ENCODE results near the gene MVB12B. TPM values are rescaled to one million over a fixed set of nuclear protein-coding genes. Genes with fewer than 3 reads are reported as not detected.

The MVB12B gene
- total and polyA plus RNA-seq, 2 of the 13 experiments (the other 11 are each of a cell fraction or from before 2014, with no cell fraction given): 12.1 to 30.1 TPM

DNA sequence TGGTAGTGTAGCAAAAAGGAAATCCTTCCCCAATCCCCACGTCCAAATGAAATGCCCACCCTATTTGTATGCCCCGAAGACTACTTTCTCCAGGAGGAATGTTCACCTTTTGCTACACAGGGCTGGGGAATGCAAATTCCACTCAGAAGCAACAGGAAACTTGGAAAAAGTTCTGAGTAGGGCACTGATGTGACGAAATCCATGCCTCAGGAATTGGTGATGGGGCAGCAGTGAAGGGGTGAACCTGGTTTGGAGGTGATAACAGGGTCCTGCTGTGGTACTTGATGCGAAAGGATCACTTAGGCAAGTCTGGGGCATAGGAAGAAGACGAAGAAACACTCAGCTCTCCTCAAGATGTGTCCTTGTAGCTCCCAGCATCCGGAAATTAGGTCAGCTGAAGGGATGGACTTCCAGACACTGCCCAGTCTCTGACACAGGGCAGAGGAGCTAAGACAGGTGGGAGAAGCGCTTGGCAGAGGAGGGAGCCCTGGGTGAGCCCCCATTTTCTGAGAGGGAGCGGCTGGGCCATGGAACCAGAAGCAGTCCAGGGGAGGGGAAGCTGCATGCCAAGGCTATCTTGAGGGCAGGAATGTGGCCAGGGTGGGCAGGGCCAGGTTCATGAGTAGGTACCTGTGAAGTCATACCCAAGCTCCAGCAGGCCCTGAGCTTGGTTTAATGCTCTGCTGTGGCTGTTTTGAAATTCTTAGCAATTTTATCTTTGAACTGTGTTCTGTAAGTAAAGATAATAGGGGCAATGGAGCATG lies 22.2 kb upstream of the MVB12B start (continued):
- TF ChIP-seq ZNF432 (CRISPR knock-in tag; IDR thresholded peaks at IDR 0.05; ENCODE audit: borderline replicate concordance): no peak
- TF ChIP-seq MEF2D (CRISPR knock-in tag; IDR thresholded peaks at IDR 0.05): no peak
- TF ChIP-seq GATA4 (IDR thresholded peaks at IDR 0.05; ENCODE audit: borderline replicate concordance, low read depth): no peak
- TF ChIP-seq, protein P1, sequence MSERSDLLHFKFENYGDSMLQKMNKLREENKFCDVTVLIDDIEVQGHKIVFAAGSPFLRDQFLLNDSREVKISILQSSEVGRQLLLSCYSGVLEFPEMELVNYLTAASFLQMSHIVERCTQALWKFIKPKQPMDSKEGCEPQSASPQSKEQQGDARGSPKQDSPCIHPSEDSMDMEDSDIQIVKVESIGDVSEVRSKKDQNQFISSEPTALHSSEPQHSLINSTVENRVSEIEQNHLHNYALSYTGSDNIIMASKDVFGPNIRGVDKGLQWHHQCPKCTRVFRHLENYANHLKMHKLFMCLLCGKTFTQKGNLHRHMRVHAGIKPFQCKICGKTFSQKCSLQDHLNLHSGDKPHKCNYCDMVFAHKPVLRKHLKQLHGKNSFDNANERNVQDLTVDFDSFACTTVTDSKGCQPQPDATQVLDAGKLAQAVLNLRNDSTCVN (CRISPR knock-in tag; IDR thresholded peaks at IDR 0.05; ENCODE audit: borderline replicate concordance): no peak

DNA sequence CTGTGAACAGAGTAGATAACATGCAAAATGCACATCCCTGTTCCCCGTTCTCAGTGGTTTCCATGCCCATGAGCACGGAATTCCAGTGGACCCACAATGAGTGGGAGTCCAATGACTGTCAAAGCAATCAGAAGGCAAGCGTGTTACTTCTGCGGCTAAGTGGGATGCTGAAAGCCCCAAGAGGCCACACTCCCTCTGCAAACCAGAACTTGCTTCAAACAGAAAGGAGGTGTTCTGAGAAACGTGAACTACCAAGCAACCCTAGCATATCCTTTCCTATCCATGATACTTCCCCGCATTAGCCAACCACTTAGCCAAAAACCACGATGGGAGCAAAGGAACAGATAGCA lies 21.7 kb upstream of the MVB12B start:
- no peaks in the 10 kb centered on the region; a peak in 1 of 5 replicates for H3K27me3 ChIP-seq (ENCODE audit: control insufficient read depth in 1 of 2, insufficient read depth in 2 of 2, low read length in 2 of 2)
- no peaks in the 10 kb centered on the region for H3K36me3 ChIP-seq (replicated peaks in 1 of 2; ENCODE audit: control insufficient read depth in 1 of 2, insufficient read depth in 2 of 2, low read length in 2 of 2)
- H3K9me3 ChIP-seq (ENCODE audit: low read length): no peaks in the 10 kb centered on the region
- 14% methylated on average over 7 of the region's 7 CpGs for WGBS (ENCODE audit: low lambda C conversion rate)
- H3K79me2 ChIP-seq (ENCODE audit: insufficient read depth, low read length): no peaks in the 10 kb centered on the region
- H3K4me2 ChIP-seq (ENCODE audit: low read depth, low read length): peak overlapping the region; percentile 62; the same call in 1 of the 2 replicates
- intact Hi-C loops (cut with micrococcal nuclease; ENCODE audit: unreplicated experiment) (no loop called here), in situ Hi-C loops (cut with HindIII; ENCODE audit: extremely low pct_ligation_motif_present, low pct_unique_long_range_greater_than_20kb) (loop anchor here (5.0 kb wide), 2 partner anchors 92 to 187 kb away; no protein-coding TSS in a partner anchor)
- no TSS peak for BruUV-seq (replicated peaks)
- ChIA-PET POLR2A (interaction anchor here (1.1 kb wide), 1 partner anchor 72 kb away, joined by 3 read pairs; no protein-coding TSS in a partner anchor), CTCF (ENCODE audit: low intra/inter-chr PET ratio, low total read pairs) (no interaction called here)
- peaks cover 82% of the 10 kb centered on the region for H3K4me1 ChIP-seq (ENCODE audit: insufficient read depth, low read length)
- peak overlapping the region in 1 of 3 experiments; percentile 27; a peak in 1 of 6 replicates for H3K4me3 ChIP-seq (replicated peaks in 1 of 3; ENCODE audit: insufficient read depth in 1 of 3, low read depth in 2 of 3, low read length in 3 of 3)
- FAIRE-seq: no peak
- no peak for ATAC-seq
- no peaks in the 10 kb centered on the region for H4K20me1 ChIP-seq (ENCODE audit: insufficient read depth, low read length)
- TF ChIP-seq, protein P2, sequence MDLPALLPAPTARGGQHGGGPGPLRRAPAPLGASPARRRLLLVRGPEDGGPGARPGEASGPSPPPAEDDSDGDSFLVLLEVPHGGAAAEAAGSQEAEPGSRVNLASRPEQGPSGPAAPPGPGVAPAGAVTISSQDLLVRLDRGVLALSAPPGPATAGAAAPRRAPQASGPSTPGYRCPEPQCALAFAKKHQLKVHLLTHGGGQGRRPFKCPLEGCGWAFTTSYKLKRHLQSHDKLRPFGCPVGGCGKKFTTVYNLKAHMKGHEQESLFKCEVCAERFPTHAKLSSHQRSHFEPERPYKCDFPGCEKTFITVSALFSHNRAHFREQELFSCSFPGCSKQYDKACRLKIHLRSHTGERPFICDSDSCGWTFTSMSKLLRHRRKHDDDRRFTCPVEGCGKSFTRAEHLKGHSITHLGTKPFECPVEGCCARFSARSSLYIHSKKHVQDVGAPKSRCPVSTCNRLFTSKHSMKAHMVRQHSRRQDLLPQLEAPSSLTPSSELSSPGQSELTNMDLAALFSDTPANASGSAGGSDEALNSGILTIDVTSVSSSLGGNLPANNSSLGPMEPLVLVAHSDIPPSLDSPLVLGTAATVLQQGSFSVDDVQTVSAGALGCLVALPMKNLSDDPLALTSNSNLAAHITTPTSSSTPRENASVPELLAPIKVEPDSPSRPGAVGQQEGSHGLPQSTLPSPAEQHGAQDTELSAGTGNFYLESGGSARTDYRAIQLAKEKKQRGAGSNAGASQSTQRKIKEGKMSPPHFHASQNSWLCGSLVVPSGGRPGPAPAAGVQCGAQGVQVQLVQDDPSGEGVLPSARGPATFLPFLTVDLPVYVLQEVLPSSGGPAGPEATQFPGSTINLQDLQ (CRISPR knock-in tag; IDR thresholded peaks at IDR 0.05): no peak
- TF ChIP-seq NR2C2 (CRISPR knock-in tag; IDR thresholded peaks at IDR 0.05; ENCODE audit: borderline replicate concordance): no peak
- H3K9ac ChIP-seq (ENCODE audit: insufficient read depth, low read depth, low read length): no peak overlapping the region
- no peak for DNase-seq (ENCODE audit: low spot score)
- no peak overlapping the region for H3K27ac ChIP-seq (ENCODE audit: extremely low read length, insufficient read depth, low read length)
- no peak overlapping the region for H2AFZ ChIP-seq (ENCODE audit: low read length)
